GM19240 (cell line): ENCODE data around the gene SERPINA5.
"Not testable (repeated sequence)": the region's sequence is repeated elsewhere in the genome, so short reads cannot be mapped to it uniquely, and the experiment has no call there.

Source experiments
- DNase-seq: peaks from one replicate; pipeline ENCODE4 v3.0.0; 2011; ENCODE audit warnings: low spot score; ENCODE audit not compliant: insufficient read length

The SERPINA5 gene

GRCh38 chr14:94598816-94599655 lies 17.8 kb downstream of the SERPINA5 start:
- no peak for DNase-seq

DNA sequence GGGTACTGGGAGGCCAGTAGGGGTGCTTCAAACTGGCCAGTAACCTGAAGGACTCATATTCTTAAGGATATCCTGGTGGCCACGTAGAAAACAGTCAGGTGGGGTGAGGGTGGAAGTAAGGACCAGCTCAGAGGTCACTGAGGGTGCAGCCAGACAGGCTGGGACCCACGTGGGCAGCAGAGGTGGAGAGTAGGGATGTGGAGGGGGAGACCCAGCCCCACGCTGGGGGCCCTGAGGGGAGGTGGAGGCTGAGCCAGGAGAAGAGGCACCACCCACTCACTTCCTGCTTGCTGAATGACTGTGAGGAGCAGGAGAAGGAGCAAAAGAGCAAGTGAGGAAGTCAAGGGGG lies 18.4 kb downstream of the SERPINA5 start:
- no peak for DNase-seq

- DNase-seq = no peak
Observed at GRCh38 chr14:94600148-94600545, 18.9 kb downstream of the SERPINA5 start.

DNA sequence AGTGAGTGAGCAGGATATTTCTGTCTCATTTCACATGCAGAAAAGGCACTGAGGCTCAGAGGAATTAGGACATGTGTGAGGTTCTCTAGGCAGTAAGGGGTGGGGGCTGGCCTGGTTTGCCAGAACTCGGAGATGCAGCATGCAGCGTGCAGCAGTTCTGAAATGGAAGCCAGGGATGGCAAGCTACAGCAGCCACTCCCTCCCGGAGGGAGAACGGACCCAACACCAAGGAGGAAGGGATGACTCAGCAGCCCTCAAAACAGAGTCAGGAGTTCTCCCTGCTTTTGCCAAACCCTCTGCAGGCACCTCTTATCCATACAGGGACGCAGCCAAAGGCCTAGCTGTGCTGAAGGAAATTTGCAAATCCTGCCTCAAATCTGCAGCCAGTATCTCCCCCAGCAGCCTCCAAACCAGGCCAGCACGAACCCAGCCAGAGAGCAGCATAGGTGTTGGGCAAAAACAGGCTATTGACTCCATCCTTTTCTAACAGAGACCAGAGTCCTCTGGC lies 20.7 kb downstream of the SERPINA5 start:
- DNase-seq = no peak

DNA sequence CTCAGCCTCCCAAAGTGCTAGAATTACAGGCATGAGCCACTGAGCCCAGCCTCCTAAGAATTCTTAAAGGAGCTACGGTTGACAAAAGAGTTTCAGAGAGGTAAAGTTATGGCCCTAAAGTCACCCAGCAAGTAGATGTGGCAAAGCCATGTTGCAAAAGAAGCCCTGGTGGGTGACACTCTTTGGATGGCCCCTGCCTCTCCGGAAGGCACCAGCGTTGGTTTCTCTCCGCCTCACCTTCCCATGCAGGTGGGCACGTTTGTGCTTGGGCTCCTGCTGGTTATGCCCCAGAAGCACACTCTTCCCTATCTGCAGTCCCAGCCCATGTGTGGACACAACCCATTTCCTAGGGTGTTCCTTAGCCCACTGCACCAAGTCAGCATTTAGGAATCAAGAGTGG lies 21.5 kb downstream of the SERPINA5 start:
- DNase-seq = no peak

GRCh38 chr14:94605361-94605760 lies 24.1 kb downstream of the SERPINA5 start:
- DNase-seq = no peak

DNA sequence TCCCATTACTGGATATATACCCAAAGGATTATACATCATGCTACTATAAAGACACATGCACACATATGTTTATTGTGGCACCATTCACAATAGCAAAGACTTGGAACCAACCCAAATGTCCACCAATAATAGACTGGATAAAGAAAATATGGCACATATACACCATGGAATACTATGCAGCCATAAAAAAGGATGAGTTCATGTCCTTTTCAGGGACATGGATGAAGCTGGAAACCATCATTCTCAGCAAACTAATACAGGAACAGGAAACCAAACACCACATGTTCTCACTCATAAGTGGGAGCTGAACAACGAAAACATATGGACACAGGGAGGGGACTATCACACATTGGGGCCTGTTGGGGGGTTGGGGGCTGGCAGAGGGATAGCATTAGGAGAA lies 27.7 kb downstream of the SERPINA5 start:
- DNase-seq = not testable (repeated sequence)

DNA sequence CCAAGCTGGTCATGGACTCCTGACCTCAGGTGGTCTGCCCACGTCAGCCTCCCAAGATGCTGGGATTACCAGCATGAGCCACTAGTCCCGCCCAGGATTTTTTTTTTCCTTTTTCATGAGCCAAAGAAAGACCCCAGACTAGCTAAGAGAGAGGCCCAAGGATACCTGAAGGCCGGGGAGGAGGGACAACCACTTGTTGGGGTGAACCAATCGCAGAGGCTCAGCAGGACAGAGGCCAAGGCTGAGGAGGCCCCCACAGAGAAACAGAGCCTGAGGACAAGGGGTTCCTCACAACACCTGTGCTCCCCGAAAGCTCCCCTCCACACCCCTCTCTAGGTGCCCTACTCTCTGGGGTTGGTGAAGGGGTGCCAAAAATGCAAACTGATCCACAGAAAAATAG lies 30.0 kb downstream of the SERPINA5 start:
- no peak for DNase-seq

DNA sequence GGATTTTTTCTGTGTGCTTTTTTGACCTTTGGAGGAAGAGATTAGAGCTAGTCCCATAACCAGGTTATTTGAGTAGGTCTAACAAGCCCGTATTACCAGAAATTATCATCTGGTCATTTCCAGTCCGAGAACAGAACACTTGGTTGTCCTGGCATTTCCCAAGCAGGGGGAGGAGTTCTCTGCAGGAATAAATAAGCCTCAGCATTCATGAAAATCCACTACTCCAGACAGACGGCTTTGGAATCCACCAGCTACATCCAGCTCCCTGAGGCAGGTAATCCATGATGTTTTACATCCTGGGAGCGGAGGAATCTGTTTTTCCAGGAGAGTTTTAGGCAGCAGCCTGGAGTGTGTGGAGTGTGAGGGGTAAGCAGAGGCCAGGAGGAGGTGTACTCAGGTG lies 30.9 kb downstream of the SERPINA5 start, which contains the start of gene SERPINA3:
Gene SERPINA3 (plus strand): TSS at position 218 of the 400 bp plus-strand sequence. CDS start 2,051 bp downstream, outside the sequence.
- DNase-seq = no peak

DNA sequence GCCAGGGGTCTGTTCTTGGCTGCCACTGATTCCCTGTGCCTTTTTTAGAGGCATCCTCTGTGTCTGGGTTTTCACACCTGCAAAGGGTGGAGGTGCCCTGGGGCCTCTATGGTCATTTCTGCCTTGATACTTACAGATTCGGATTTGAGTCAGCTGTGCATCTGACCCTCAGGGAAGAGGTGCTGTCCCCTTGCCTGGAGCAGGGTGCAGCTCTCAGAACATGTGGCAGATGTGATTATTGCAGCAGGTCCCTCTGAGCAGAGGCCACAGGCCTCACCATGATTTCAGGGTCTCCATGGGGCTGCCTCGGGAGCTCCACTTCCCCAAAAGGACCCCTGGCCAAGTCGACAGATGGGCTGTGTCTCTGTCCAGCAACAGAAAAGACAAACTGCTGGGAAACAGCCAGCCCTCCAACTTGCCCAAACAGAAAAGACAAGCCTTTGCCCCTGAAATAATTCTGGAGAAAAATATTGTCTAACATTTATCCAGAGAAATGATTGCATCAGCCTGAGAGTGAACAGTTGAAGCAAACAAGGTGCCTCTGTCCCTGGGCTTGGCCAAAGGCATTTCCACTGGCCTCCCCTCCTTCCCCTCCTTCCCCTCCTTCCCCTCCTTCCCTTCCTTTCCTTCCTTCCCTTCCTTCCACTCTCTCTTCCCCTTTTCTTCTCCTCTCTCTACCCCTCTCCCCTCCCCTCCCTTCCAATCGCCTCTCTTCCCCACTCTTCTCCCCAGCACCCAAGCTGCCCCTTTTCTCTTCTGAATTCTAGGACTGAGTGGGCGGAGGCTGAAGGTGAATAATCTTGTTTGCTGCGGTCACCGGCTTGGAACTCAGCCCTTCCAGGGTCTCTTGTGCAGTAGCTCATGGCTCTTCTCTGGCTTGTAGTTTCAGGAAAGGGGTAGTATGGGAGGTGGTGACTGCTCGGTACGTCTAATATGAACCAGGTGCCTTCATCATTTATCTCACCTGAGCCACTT lies 31.6 kb downstream of the SERPINA5 start:
- DNase-seq = no peak

GRCh38 chr14:94613720-94614644 lies 32.8 kb downstream of the SERPINA5 start:
- no peak for DNase-seq

GRCh38 chr14:94614802-94615201 lies 33.6 kb downstream of the SERPINA5 start:
- DNase-seq = no peak

GRCh38 chr14:94615254-94615653 lies 34.0 kb downstream of the SERPINA5 start:
- DNase-seq = no peak

GRCh38 chr14:94615823-94616570 lies 34.8 kb downstream of the SERPINA5 start:
- no peak for DNase-seq

- no peak for DNase-seq
Observed at GRCh38 chr14:94617366-94617941, 36.2 kb downstream of the SERPINA5 start.

DNA sequence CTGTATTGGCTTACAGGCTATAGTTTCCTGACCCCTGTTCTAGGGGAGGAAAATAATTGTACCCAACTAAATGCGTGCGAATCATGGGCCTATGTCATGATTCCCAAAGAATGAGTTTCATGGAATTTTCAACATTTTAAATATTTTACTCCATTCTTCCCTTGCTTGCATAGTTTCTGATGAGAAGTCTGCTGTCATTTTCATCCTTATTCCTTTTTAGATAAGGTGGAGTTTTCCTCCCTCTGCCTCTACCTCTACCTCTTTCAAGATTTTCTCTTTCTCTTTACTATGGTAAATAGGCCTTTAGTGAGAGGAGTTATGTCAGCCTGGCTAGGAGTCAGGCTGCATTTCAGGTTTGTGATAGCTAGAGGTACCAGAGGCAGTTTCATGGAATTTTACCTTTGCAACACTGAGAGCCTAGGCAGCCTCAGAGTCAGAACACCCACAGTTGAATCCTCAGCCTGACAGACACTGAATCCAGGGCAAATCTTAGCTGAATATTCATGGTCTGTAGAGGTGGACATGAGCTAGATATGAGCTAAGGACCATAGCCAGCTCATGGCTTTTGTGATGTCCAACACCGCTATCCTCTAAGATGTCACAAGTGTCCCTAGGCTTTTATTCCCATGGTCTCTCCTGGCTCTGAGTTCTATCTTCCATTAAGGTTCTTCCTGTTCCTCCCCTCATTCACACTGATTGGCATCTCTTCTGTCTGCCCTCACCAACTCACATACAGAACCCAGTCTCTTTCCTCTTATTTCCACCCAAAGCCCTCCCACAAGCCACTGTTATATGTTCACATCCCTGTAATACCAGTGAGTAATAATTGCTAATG lies 37.0 kb downstream of the SERPINA5 start:
- DNase-seq = no peak

GRCh38 chr14:94619297-94619696 lies 38.1 kb downstream of the SERPINA5 start:
- DNase-seq = no peak

GRCh38 chr14:94620597-94620996 lies 39.4 kb downstream of the SERPINA5 start:
- no peak for DNase-seq
